Lower lobe of right lung (tissue), 2 donors: Measurements from ENCODE around the gene TTLL9. TPM values are rescaled to one million over a fixed set of nuclear protein-coding genes. Genes with fewer than 3 reads are reported as not detected.

Experiments used
- ATAC-seq, 2 donors: fragments of 200-7000 bp; cut with Tn5 transposase; one replicate each; pipeline ENCODE4 v1.9.1; 2020 to 2022; ENCODE audit warnings: mild to moderate bottlenecking in 2 of 2, moderate library complexity in 2 of 2
- DNase-seq: peaks from one replicate; pipeline ENCODE4 v3.0.0-alpha.2; 2020
- H3K27ac ChIP-seq: fragments of 200-600 bp; one replicate; pipeline ENCODE4 v1.8.0; 2022
- H3K27me3 ChIP-seq: fragments of 200-600 bp; one replicate; pipeline ENCODE4 v1.8.0; 2022; ENCODE audit warnings: low read depth
- H3K36me3 ChIP-seq: fragments of 200-600 bp; one replicate; pipeline ENCODE4 v1.8.0; 2022; ENCODE audit warnings: mild to moderate bottlenecking
- H3K4me1 ChIP-seq: fragments of 200-600 bp; one replicate; pipeline ENCODE4 v1.8.0; 2022
- H3K4me3 ChIP-seq: fragments of 200-600 bp; one replicate; pipeline ENCODE4 v1.8.0; 2022; ENCODE audit warnings: mild to moderate bottlenecking
- H3K9me3 ChIP-seq: fragments of 200-600 bp; one replicate; pipeline ENCODE4 v1.8.0; 2022
- intact Hi-C: fragments of 100-400 bp; cut with DNase I; formaldehyde crosslinking; loops from one replicate; pipeline ENCODE4 v1.11.0; 2022
- total RNA-seq: library from RNA; stranded (reverse); fragmentation: NEBNext Ultra II Directional; extraction: Animal tissue kit (Norgen Biotek cat#: 25700); gene quantifications from one replicate; pipeline ENCODE4 v1.2.1, GENCODE V29; 2021
- TF ChIP-seq, protein P1 (sequence below): fragments of 200-600 bp; IDR thresholded peaks from one replicate; pipeline ENCODE4 v1.8.0; 2022; ENCODE audit warnings: antibody characterized with exemption, mild to moderate bottlenecking
- donor health status: DM: no; HTN: yes; CAD: no; lungs with severe emphysema.

The TTLL9 gene
- total RNA-seq, 1 donor from 2014 or later, result 5.9 TPM

DNA sequence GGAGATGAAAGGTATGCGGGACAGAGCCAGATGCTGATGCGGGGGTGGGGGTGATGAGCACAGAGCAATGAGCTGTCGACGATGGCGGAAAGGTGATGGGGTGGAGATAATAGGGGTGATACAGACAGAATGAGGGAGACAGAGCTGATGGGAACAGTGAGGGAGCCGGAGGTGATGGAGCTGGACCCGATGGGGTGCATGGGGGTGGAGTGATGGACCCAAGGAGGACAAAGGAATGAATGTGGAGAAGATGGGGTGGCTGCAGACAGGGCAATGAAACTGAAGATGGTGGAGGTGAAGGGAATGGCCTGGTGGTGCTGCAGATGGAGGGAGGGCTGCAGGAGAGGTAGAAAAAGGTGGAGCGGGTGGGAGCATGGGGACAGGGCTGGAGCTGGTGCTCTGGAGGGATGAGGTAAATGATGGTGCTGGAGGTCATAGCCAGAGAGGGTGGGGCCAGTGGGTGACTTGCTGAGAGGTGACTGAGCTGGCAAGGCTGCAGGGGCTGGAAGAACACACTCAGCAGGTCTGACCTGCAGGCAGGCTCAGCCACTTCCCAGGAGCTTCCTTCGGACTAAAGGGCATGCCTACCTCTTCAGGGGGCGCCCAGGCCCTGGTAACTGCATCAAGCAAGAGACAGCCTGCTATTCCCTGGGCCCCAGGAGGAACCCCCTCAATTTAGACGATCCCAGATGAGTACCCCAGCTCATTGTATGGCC lies 19.0 kb upstream of the TTLL9 start:
- Histone ChIP-seq H3K27me3 (peaks cover 36% of the 10 kb centered on the region), H3K27ac (no peak overlapping the region), H3K4me1 (no peaks in the 10 kb centered on the region), H3K36me3 (no peaks in the 10 kb centered on the region), H3K4me3 (no peak overlapping the region), H3K9me3 (no peaks in the 10 kb centered on the region)
- DNase-seq (no peak), ATAC-seq (no peak)
- intact Hi-C loops, result loop anchor here (5.0 kb wide), 1 partner anchor 101 kb away; the partner anchor contains the start of gene PDRG1
- TF ChIP-seq, protein P1, sequence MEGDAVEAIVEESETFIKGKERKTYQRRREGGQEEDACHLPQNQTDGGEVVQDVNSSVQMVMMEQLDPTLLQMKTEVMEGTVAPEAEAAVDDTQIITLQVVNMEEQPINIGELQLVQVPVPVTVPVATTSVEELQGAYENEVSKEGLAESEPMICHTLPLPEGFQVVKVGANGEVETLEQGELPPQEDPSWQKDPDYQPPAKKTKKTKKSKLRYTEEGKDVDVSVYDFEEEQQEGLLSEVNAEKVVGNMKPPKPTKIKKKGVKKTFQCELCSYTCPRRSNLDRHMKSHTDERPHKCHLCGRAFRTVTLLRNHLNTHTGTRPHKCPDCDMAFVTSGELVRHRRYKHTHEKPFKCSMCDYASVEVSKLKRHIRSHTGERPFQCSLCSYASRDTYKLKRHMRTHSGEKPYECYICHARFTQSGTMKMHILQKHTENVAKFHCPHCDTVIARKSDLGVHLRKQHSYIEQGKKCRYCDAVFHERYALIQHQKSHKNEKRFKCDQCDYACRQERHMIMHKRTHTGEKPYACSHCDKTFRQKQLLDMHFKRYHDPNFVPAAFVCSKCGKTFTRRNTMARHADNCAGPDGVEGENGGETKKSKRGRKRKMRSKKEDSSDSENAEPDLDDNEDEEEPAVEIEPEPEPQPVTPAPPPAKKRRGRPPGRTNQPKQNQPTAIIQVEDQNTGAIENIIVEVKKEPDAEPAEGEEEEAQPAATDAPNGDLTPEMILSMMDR, result no peak

DNA sequence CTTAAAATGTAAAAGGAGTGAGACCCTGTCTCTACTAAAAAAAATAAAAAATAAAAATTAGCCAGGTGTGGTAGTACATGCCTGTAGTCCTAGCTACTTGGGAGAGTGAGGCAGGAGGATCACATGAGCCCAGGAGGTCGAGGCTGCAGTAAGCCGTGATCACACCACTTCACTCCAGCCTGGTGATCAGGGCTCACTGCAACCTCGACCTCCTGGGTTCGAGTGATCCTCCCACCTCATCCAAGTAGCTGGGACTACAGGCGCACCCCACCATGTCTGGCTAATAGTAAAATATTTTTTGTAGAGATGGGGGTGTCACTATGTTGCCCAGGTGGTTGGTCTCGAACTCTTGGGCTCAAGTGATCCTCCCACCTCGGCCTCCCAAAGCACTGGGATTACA lies 17.0 kb upstream of the TTLL9 start:
- H3K9me3 ChIP-seq, result no peaks in the 10 kb centered on the region
- TF ChIP-seq, protein P1, result no peak
- peaks cover 49% of the 10 kb centered on the region for H3K27me3 ChIP-seq
- no peak overlapping the region for H3K4me3 ChIP-seq
- intact Hi-C loops, result loop anchor here (5.0 kb wide), 1 partner anchor 99 kb away; the partner anchor contains the start of gene PDRG1
- H3K36me3 ChIP-seq, result no peaks in the 10 kb centered on the region
- ATAC-seq (no peak), DNase-seq (no peak)
- H3K4me1 ChIP-seq, result no peaks in the 10 kb centered on the region
- H3K27ac ChIP-seq, result no peak overlapping the region

DNA sequence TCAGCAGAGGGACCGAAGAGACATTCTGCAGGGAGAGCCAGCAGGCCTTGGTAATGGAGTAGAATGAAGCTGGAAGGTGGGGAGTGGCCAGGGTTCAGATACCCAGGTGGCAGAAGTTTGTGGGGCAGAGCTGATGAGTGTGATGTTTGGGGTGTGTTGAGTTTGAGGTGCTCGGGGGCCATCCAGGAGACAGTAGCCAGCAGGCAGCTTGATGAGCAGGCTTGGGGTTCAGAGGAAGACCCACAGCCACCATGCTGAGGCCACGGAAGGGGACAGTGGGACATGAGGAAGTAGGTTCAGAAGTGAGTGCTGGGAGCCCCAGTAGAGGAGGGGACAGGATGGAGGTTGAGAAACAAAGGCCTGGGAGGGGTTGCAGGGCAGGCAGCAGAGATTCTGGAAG lies 13.9 kb upstream of the TTLL9 start:
- peaks cover 47% of the 10 kb centered on the region for H3K27me3 ChIP-seq
- H3K27ac ChIP-seq, result no peak overlapping the region
- no peaks in the 10 kb centered on the region for H3K36me3 ChIP-seq
- intact Hi-C loops, result no loop called here
- H3K9me3 ChIP-seq, result no peaks in the 10 kb centered on the region
- no peak overlapping the region for H3K4me3 ChIP-seq
- no peak for DNase-seq
- no peak for ATAC-seq
- TF ChIP-seq, protein P1, result no peak
- H3K4me1 ChIP-seq, result peaks cover 13% of the 10 kb centered on the region

DNA sequence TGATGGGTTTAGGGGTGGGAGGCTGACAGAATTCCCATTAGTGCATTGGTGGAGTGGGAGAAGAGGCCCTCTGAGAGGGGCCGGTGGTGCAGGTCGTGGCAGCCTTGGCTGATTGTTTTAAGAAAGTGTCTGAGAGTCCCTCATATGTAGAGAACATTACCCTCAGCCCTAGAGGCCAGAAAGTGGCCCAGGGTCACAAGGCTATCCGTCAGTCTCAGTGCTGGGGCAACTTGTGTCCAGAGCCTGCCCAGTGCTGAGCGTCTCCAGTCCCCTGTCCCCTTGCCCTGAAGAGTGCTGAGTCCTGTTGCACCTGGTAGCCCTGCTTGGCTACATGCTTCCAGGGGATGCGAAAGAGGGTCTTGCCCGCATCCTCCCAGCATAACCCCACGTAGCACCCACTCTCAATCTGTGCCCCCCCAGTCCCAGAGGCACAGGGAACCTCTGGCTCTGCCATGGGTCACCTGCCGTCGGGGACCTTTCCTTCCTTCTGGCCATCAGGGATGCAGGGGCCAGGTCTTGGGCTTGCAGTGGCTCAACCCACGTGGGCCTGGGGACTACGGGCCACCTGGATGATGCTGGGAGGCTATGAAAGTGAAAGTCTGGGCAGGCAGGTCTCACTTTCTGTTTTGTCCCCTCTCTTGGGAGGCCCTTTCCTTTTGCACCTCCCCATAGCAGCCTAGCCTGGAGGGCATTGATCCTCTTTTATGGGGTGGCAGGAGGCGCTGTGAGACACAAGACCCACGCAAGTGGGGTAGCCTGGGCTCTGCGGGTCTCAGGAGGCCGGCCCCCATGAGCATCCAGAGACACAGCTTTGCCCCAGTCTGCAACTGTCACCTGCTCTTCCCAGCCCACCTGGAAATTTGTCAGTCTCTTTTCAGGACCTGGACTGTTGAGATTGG lies 12.3 kb upstream of the TTLL9 start:
- no peak overlapping the region for H3K4me3 ChIP-seq
- intact Hi-C loops, result no loop called here
- TF ChIP-seq, protein P1, result no peak
- no peaks in the 10 kb centered on the region for H3K9me3 ChIP-seq
- DNase-seq (no peak), ATAC-seq (no peak)
- no peaks in the 10 kb centered on the region for H3K36me3 ChIP-seq
- H3K4me1 ChIP-seq, result peaks cover 13% of the 10 kb centered on the region
- no peak overlapping the region for H3K27ac ChIP-seq
- H3K27me3 ChIP-seq, result peaks cover 37% of the 10 kb centered on the region

DNA sequence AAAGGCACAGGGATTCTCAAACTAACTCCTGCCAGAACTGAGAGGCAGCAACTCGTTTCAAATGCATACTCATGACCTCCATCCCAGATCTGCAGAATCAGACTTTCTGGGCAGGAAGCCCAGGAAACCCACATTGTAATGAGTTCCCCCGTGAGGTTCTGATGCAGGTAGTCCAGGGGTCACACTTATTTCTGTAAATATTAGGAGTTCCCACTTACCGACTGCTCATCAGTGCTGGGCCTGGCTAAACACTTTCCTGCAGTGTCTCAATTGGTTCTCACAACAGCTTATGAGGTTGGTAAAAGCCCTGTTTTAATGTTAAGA lies 11.7 kb upstream of the TTLL9 start:
- TF ChIP-seq, protein P1, result no peak
- H3K4me3 ChIP-seq, result no peak overlapping the region
- H3K27me3 ChIP-seq, result peaks cover 37% of the 10 kb centered on the region
- H3K36me3 ChIP-seq, result no peaks in the 10 kb centered on the region
- DNase-seq (no peak), ATAC-seq (no peak)
- no peaks in the 10 kb centered on the region for H3K9me3 ChIP-seq
- intact Hi-C loops, result no loop called here
- H3K4me1 ChIP-seq, result peaks cover 13% of the 10 kb centered on the region
- H3K27ac ChIP-seq, result no peak overlapping the region
